ENCODE data around the gene XPNPEP1. TPM values are rescaled to one million over a fixed set of nuclear protein-coding genes. Genes with fewer than 3 reads are reported as not detected.

The XPNPEP1 gene
- total RNA-seq, 2 donors from 2014 or later = 39.2 to 50.2 TPM

- H3K36me3 Mint-ChIP-seq (ENCODE audit: low read depth) = no peaks in the 10 kb centered on the region
- TF ChIP-seq, protein P1, sequence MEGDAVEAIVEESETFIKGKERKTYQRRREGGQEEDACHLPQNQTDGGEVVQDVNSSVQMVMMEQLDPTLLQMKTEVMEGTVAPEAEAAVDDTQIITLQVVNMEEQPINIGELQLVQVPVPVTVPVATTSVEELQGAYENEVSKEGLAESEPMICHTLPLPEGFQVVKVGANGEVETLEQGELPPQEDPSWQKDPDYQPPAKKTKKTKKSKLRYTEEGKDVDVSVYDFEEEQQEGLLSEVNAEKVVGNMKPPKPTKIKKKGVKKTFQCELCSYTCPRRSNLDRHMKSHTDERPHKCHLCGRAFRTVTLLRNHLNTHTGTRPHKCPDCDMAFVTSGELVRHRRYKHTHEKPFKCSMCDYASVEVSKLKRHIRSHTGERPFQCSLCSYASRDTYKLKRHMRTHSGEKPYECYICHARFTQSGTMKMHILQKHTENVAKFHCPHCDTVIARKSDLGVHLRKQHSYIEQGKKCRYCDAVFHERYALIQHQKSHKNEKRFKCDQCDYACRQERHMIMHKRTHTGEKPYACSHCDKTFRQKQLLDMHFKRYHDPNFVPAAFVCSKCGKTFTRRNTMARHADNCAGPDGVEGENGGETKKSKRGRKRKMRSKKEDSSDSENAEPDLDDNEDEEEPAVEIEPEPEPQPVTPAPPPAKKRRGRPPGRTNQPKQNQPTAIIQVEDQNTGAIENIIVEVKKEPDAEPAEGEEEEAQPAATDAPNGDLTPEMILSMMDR (conservative IDR thresholded peaks at IDR 0.05) = no peak
- Histone ChIP-seq H3K27me3 (ENCODE audit: control insufficient read depth, insufficient read depth, low read length, poor library complexity, severe bottlenecking) (no peaks in the 10 kb centered on the region), H3K9ac (ENCODE audit: extremely low read depth, low read length, poor library complexity, severe bottlenecking) (no peak overlapping the region), H3K27ac (ENCODE audit: low read depth, low read length) (no peak overlapping the region), H3K36me3 (ENCODE audit: control insufficient read depth, insufficient read depth, low read length) (no peaks in the 10 kb centered on the region), H3K4me3 (ENCODE audit: low read length) (no peak overlapping the region), H3K9me3 (ENCODE audit: control insufficient read depth, low read length) (no peaks in the 10 kb centered on the region), H3K4me1 (ENCODE audit: control insufficient read depth, insufficient read depth, low read length) (no peaks in the 10 kb centered on the region)
- no peak overlapping the region for H3K4me3 Mint-ChIP-seq
- H3K27ac Mint-ChIP-seq = no peak overlapping the region
- no peaks in the 10 kb centered on the region for H3K4me1 Mint-ChIP-seq
- H3K27me3 Mint-ChIP-seq (ENCODE audit: insufficient read depth) = no peaks in the 10 kb centered on the region
- 75 to 100% methylated on average over 2 to 3 of the region's 3 CpGs for WGBS, 2 experiments (ENCODE audit: insufficient coverage in 1 of 2, insufficient read length in 1 of 2)
- no peak for DNase-seq
- no peaks in the 10 kb centered on the region for H3K9me3 Mint-ChIP-seq
Observed at GRCh38 chr10:109819807-109820206, 103.5 kb downstream of the XPNPEP1 start.

Other genes with a start within 250 kb of the XPNPEP1 start
- 100 to 1,000 TPM; 183 to 241 TPM for gene ADD3, start 84.5 kb upstream of the XPNPEP1 start, total RNA-seq

All from endodermal cell (in vitro differentiated cells).